Testis (tissue), 2 donors: ENCODE measurements around the gene WT1.

ENCODE experiments used
- CTCF ChIP-seq, 3 experiments: fragments of 450-650 bp in 2 of 3; fragments of 200-600 bp in 1 of 3; sonication (generic) in 1 of 3; IDR thresholded peaks; one replicate each; pipeline ENCODE4 v1.5.1; 2016 to 2019; ENCODE audit warnings: antibody characterized with exemption in 3 of 3, mild to moderate bottlenecking in 2 of 3, moderate library complexity in 1 of 3
- POLR2A ChIP-seq: fragments of 450-650 bp; IDR thresholded peaks from one replicate; pipeline ENCODE4 v1.6.1; 2017; ENCODE audit warnings: antibody characterized with exemption, mild to moderate bottlenecking, moderate library complexity

GRCh38 chr11:32411942-32412615 is 23.3 kb downstream of the WT1 start:
- TF ChIP-seq CTCF (IDR thresholded peaks at IDR 0.05) = no peak
- no peak for TF ChIP-seq POLR2A
